Common myeloid progenitor, CD34-positive (primary cell): Measurements from ENCODE around the gene RPS13. TPM values are rescaled to one million over a fixed set of nuclear protein-coding genes. Genes with fewer than 3 reads are reported as not detected.
A peak's percentile ranks its signal among the peaks of the same experiment; 100 is the strongest.
"Not testable (repeated sequence)": the region's sequence is repeated elsewhere in the genome, so short reads cannot be mapped to it uniquely, and the experiment has no call there.

Source experiments
- CTCF ChIA-PET: fragments of 350-600 bp; sonication (Branson Sonifier 250); formaldehyde crosslinking; loops from one replicate; lab custom pipeline; 2021; ENCODE audit warnings: antibody characterized with exemption; lab: Charles Lee
- POLR2A ChIA-PET: fragments of 350-600 bp; sonication (Branson Sonifier 250); formaldehyde crosslinking; loops from one replicate; lab custom pipeline; 2021; ENCODE audit warnings: antibody characterized with exemption; lab: Charles Lee
- DNase-seq, 3 donors: peaks; one replicate each; pipeline versions ENCODE4 v3.0.0 to v3.0.0-alpha.2; 2013
- H3K27ac ChIP-seq, 2 experiments: 1 replicate in 1 of 2; 2 replicates in 1 of 2; pipeline ENCODE4 v1.7.0; 2013; ENCODE audit warnings: inconsistent platforms in 2 of 2, low read length in 2 of 2, mild to moderate bottlenecking in 2 of 2, low read depth in 1 of 2, moderate library complexity in 1 of 2; ENCODE audit not compliant: severe bottlenecking in 2 of 2, insufficient read depth in 1 of 2, poor library complexity in 1 of 2
- H3K27me3 ChIP-seq, 5 experiments: replicated peaks in 2 of 5; 1 replicate in 3 of 5; 2 replicates in 2 of 5; pipeline versions ENCODE4 v1.6.1 to v1.7.0; 2013; ENCODE audit warnings: low read length in 4 of 5, mild to moderate bottlenecking in 2 of 5, moderate library complexity in 2 of 5, inconsistent platforms in 1 of 5; ENCODE audit not compliant: insufficient read depth in 5 of 5, control insufficient read depth in 4 of 5
- H3K36me3 ChIP-seq, 4 experiments: 1 replicate in 2 of 4; 2 replicates in 2 of 4; pipeline versions ENCODE4 v1.6.1 to v1.7.0; 2013; ENCODE audit warnings: low read length in 3 of 4, control low read depth in 1 of 4, mild to moderate bottlenecking in 1 of 4; ENCODE audit not compliant: control insufficient read depth in 4 of 4, insufficient read depth in 4 of 4
- H3K4me1 ChIP-seq, 4 experiments: 1 replicate in 3 of 4; 2 replicates in 1 of 4; pipeline versions ENCODE4 v1.6.1 to v1.7.1; 2013; ENCODE audit warnings: low read length in 3 of 4, mild to moderate bottlenecking in 3 of 4, control low read depth in 1 of 4, inconsistent platforms in 1 of 4, moderate library complexity in 1 of 4; ENCODE audit not compliant: control insufficient read depth in 4 of 4, insufficient read depth in 4 of 4; ENCODE audit errors: control extremely low read depth in 1 of 4
- H3K4me3 ChIP-seq, 7 experiments: 1 replicate in 4 of 7; 2 replicates in 3 of 7; pipeline versions ENCODE4 v1.5.1 to v1.7.0; 2013; ENCODE audit warnings: mild to moderate bottlenecking in 7 of 7, low read length in 6 of 7, moderate library complexity in 6 of 7, inconsistent platforms in 2 of 7, low read depth in 2 of 7, control low read depth in 1 of 7; ENCODE audit not compliant: insufficient read depth in 4 of 7, control insufficient read depth in 1 of 7; ENCODE audit errors: extremely low read depth in 1 of 7
- H3K9me3 ChIP-seq, 5 experiments: 1 replicate in 4 of 5; 2 replicates in 1 of 5; pipeline versions ENCODE4 v1.6.1 to v1.7.1; 2013; ENCODE audit warnings: low read length in 4 of 5, mild to moderate bottlenecking in 2 of 5, inconsistent platforms in 1 of 5, low read depth in 1 of 5, moderate library complexity in 1 of 5; ENCODE audit not compliant: control insufficient read depth in 4 of 5, insufficient read depth in 2 of 5; ENCODE audit errors: control extremely low read depth in 1 of 5
- WGBS: methylation state at CpG from one replicate; pipeline ENCODE4 v1.1.5; 2013; ENCODE audit not compliant: insufficient coverage; 5-methylcytosine and 5-hydroxymethylcytosine counted together
- polyA plus RNA-seq: library from polyadenylated mRNA; unstranded; fragments of 120-200 nt; gene quantifications from one replicate; pipeline ENCODE4 v1.2.1, GENCODE V29; 2013

The RPS13 gene
- polyA plus RNA-seq = 2,893 TPM

GRCh38 chr11:17077520-17078401 lies at the start of gene RPS13:
Gene RPS13, minus strand, starts transcription at chr11:17077667. Its CDS starts 26 bp downstream, at chr11:17077641.
- Histone ChIP-seq H3K9me3 (no peaks in the 10 kb centered on the region), H3K36me3 (peaks cover 2 to 34% (median 23%) of the 10 kb centered on the region in 4 experiments), H3K4me3 (peak within 1 kb of the TSS; percentile 86 to 100 (median 94)), H3K4me1 (peaks cover 11 to 30% (median 20%) of the 10 kb centered on the region in 4 experiments), H3K27ac (peak within 1 kb of the TSS; percentile 95 to 98), H3K27me3 (no peaks in the 10 kb centered on the region)
- WGBS = 0% methylated on average over 48 of the region's 55 CpGs
- POLR2A ChIA-PET = interaction anchor here (0.6 kb wide), 1 partner anchor 66 kb away, joined by 7 read pairs; no protein-coding TSS in a partner anchor
- peak; percentile 99 for DNase-seq
- CTCF ChIA-PET = interaction anchor here (0.6 to 1.2 kb wide), 2 partner anchors 14 to 63 kb away, joined by 3 read pairs; no protein-coding TSS in a partner anchor

- Histone ChIP-seq H3K27ac (no peak overlapping the region), H3K4me3 (no peak overlapping the region), H3K36me3 (peaks cover 7 to 36% (median 10%) of the 10 kb centered on the region in 4 experiments), H3K4me1 (no peaks in the 10 kb centered on the region), H3K27me3 (no peaks in the 10 kb centered on the region), H3K9me3 (no peaks in the 10 kb centered on the region)
- WGBS = no CpG with 5 or more reads among the region's 2 CpGs
- POLR2A ChIA-PET = interaction anchor here (0.6 kb wide), 1 partner anchor 31 kb away, joined by 3 read pairs; no protein-coding TSS in a partner anchor
- CTCF ChIA-PET = no interaction called here
- no peak for DNase-seq
Measured at GRCh38 chr11:17121981-17122380, 44.5 kb upstream of the RPS13 start.

- no peaks in the 10 kb centered on the region for H3K27me3 ChIP-seq
- H3K36me3 ChIP-seq = peaks cover 7 to 51% (median 17%) of the 10 kb centered on the region in 4 experiments
- no peaks in the 10 kb centered on the region for H3K4me1 ChIP-seq
- DNase-seq = no peak
- WGBS = 94% methylated on average over 3 of the region's 4 CpGs
- ChIA-PET POLR2A (no interaction called here), CTCF (no interaction called here)
- no peak overlapping the region for H3K4me3 ChIP-seq
- no peaks in the 10 kb centered on the region for H3K9me3 ChIP-seq
- no peak overlapping the region for H3K27ac ChIP-seq
Measured at GRCh38 chr11:17117262-17117661, 39.8 kb upstream of the RPS13 start.

- Histone ChIP-seq H3K4me3 (no peak overlapping the region), H3K4me1 (no peaks in the 10 kb centered on the region), H3K36me3 (peaks cover 5 to 45% (median 16%) of the 10 kb centered on the region in 4 experiments), H3K9me3 (no peaks in the 10 kb centered on the region), H3K27ac (no peak overlapping the region), H3K27me3 (no peaks in the 10 kb centered on the region)
- DNase-seq = peak in 2 of 3 donors; percentile 6 to 10
- ChIA-PET POLR2A (no interaction called here), CTCF (no interaction called here)
- no CpG with 5 or more reads among the region's 1 CpG for WGBS
Measured at GRCh38 chr11:17116117-17116516, 38.6 kb upstream of the RPS13 start.

GRCh38 chr11:17107745-17108144 lies 30.3 kb upstream of the RPS13 start:
- H3K36me3 ChIP-seq = peaks cover 9 to 54% (median 20%) of the 10 kb centered on the region in 4 experiments
- H3K27me3 ChIP-seq, H3K27ac ChIP-seq, H3K4me3 ChIP-seq, POLR2A ChIA-PET, H3K9me3 ChIP-seq, H3K4me1 ChIP-seq: not testable (repeated sequence)
- peak in 1 of 3 donors; percentile 1 for DNase-seq
- 96% methylated on average over 4 of the region's 6 CpGs for WGBS
- CTCF ChIA-PET = interaction anchor here (0.8 to 1.4 kb wide), 3 partner anchors 14 to 31 kb away, joined by 4 to 5 read pairs (median 4); no protein-coding TSS in a partner anchor

- H3K4me3 ChIP-seq, H3K9me3 ChIP-seq, H3K27me3 ChIP-seq, H3K27ac ChIP-seq, DNase-seq, POLR2A ChIA-PET, H3K4me1 ChIP-seq: not testable (repeated sequence)
- 100% methylated on average over 2 of the region's 9 CpGs for WGBS
- H3K36me3 ChIP-seq = peaks cover 12 to 61% (median 21%) of the 10 kb centered on the region in 4 experiments
- CTCF ChIA-PET = interaction anchor here (0.8 to 1.4 kb wide), 4 partner anchors 13 to 42 kb away, joined by 3 to 4 read pairs (median 3); no protein-coding TSS in a partner anchor
Measured at GRCh38 chr11:17105404-17106040, 28.1 kb upstream of the RPS13 start.
